Smooth muscle cell (in vitro differentiated cells): Measurements from ENCODE around the gene ACSF3. TPM values are rescaled to one million over a fixed set of nuclear protein-coding genes. Genes with fewer than 3 reads are reported as not detected.

Experiments
- DNase-seq: peaks from one replicate; lab custom pipeline; 2025; ENCODE audit not compliant: unreplicated experiment; lab: John Stamatoyannopoulos, UW
- H2AFZ ChIP-seq: fragments of 200-600 bp; sonication (generic); 2 replicates; pipeline ENCODE4 v1.6.0; 2016; ENCODE audit warnings: antibody characterized with exemption, low read depth, mild to moderate bottlenecking
- H3F3A ChIP-seq: fragments of 200-600 bp; sonication (generic); 2 replicates; pipeline ENCODE4 v1.6.0; 2017; ENCODE audit warnings: antibody characterized with exemption, low read depth
- H3K27ac ChIP-seq: fragments of 200-600 bp; sonication (generic); 2 replicates; pipeline ENCODE4 v1.5.1; 2016; ENCODE audit warnings: low read depth, mild to moderate bottlenecking
- H3K27me3 ChIP-seq: fragments of 200-600 bp; sonication (generic); 2 replicates; pipeline ENCODE4 v1.6.1; 2016; ENCODE audit warnings: low read depth, mild to moderate bottlenecking
- H3K36me3 ChIP-seq: fragments of 200-600 bp; sonication (generic); 2 replicates; pipeline ENCODE4 v1.5.1; 2016; ENCODE audit warnings: low read depth
- H3K4me1 ChIP-seq: fragments of 200-600 bp; sonication (generic); 2 replicates; pipeline ENCODE4 v1.5.1; 2016; ENCODE audit warnings: low read depth
- H3K4me2 ChIP-seq: fragments of 200-600 bp; sonication (generic); 2 replicates; pipeline ENCODE4 v1.6.0; 2016; ENCODE audit warnings: mild to moderate bottlenecking
- H3K4me3 ChIP-seq: fragments of 200-600 bp; sonication (generic); 2 replicates; pipeline ENCODE4 v1.5.1; 2016; ENCODE audit warnings: mild to moderate bottlenecking
- H3K79me2 ChIP-seq: fragments of 200-600 bp; sonication (generic); 2 replicates; pipeline ENCODE4 v1.6.0; 2016; ENCODE audit warnings: low read depth, mild to moderate bottlenecking
- H3K9ac ChIP-seq: fragments of 200-600 bp; sonication (generic); 2 replicates; pipeline ENCODE4 v1.6.0; 2016; ENCODE audit warnings: low read depth
- H3K9me3 ChIP-seq: fragments of 200-600 bp; sonication (generic); replicated peaks from 2 replicates; pipeline ENCODE4 v1.5.1; 2016; ENCODE audit warnings: low read depth
- H4K20me1 ChIP-seq: fragments of 200-600 bp; sonication (generic); 2 replicates; pipeline ENCODE4 v1.6.0; 2016; ENCODE audit warnings: low read depth
- CTCF ChIP-seq: fragments of 200-600 bp; sonication (generic); IDR thresholded peaks from 2 replicates; pipeline ENCODE4 v1.5.1; 2017; ENCODE audit warnings: borderline replicate concordance, mild to moderate bottlenecking, antibody characterized with exemption; ENCODE audit not compliant: insufficient read depth, poor library complexity, severe bottlenecking
- WGBS: methylation state at CpG from one replicate; pipeline ENCODE4 v1.1.7; 2016; ENCODE audit warnings: low lambda C conversion rate; 5-methylcytosine and 5-hydroxymethylcytosine counted together
- polyA plus RNA-seq: library from polyadenylated mRNA; unstranded; fragments of >200 nt; fragmentation: Nextera tagmentation; extraction: Ambion mirVana; gene quantifications from 2 replicates; pipeline ENCODE4 v1.2.1, GENCODE V29; 2016
- total RNA-seq: library from RNA; depleted of rRNA; stranded (reverse); fragments of >200 nt; gene quantifications from 2 replicates; pipeline ENCODE4 v1.2.3, GENCODE V29; 2014

Gene ACSF3
- total and polyA plus RNA-seq, 2 experiments from 2014 or later, result 13.6 to 15.1 TPM

GRCh38 chr16:89102041-89102471 lies 8.4 kb downstream of the ACSF3 start:
- 96% methylated on average over 14 of the region's 14 CpGs for WGBS
- H3K36me3 ChIP-seq, result no peaks in the 10 kb centered on the region
- H3K27ac ChIP-seq, result no peak overlapping the region

GRCh38 chr16:89102481-89103073 lies 8.9 kb downstream of the ACSF3 start:
- Histone ChIP-seq H3K79me2 (no peaks in the 10 kb centered on the region), H3K27me3 (no peaks in the 10 kb centered on the region), H3K36me3 (no peaks in the 10 kb centered on the region), H3K4me3 (no peak overlapping the region), H3K9ac (no peak overlapping the region), H3F3A (no peaks in the 10 kb centered on the region), H3K4me2 (no peak overlapping the region), H2AFZ (no peak overlapping the region), H3K27ac (no peak overlapping the region), H3K4me1 (no peaks in the 10 kb centered on the region), H3K9me3 (no peaks in the 10 kb centered on the region), H4K20me1 (peaks cover 29% of the 10 kb centered on the region)
- 94% methylated on average over 27 of the region's 27 CpGs for WGBS
- no peak for TF ChIP-seq CTCF
- no peak for DNase-seq

More at GRCh38 chr16:89102041-89102471, 8.4 kb downstream of the ACSF3 start:
- Histone ChIP-seq H3K9ac (no peak overlapping the region), H3K27me3 (no peaks in the 10 kb centered on the region), H3K9me3 (no peaks in the 10 kb centered on the region), H3K4me3 (no peak overlapping the region), H2AFZ (no peak overlapping the region), H3K4me1 (no peaks in the 10 kb centered on the region), H3K4me2 (no peak overlapping the region), H3F3A (no peaks in the 10 kb centered on the region), H3K79me2 (peaks cover 5% of the 10 kb centered on the region), H4K20me1 (peaks cover 34% of the 10 kb centered on the region)
- no peak for DNase-seq
- no peak for TF ChIP-seq CTCF

GRCh38 chr16:89103156-89103555 lies 9.5 kb downstream of the ACSF3 start:
- no peak overlapping the region for H3K4me3 ChIP-seq
- H3K9ac ChIP-seq, result no peak overlapping the region
- H3K27ac ChIP-seq, result no peak overlapping the region
- no peaks in the 10 kb centered on the region for H3K9me3 ChIP-seq
- H3K36me3 ChIP-seq, result no peaks in the 10 kb centered on the region
- no peak overlapping the region for H3K4me2 ChIP-seq
- no peak for TF ChIP-seq CTCF
- no peaks in the 10 kb centered on the region for H3K79me2 ChIP-seq
- H3K4me1 ChIP-seq, result no peaks in the 10 kb centered on the region
- H3F3A ChIP-seq, result no peaks in the 10 kb centered on the region
- no peaks in the 10 kb centered on the region for H3K27me3 ChIP-seq
- 99% methylated on average over 18 of the region's 22 CpGs for WGBS
- no peak for DNase-seq
- no peak overlapping the region for H2AFZ ChIP-seq
- H4K20me1 ChIP-seq, result peaks cover 24% of the 10 kb centered on the region

- no peak overlapping the region for H3K4me3 ChIP-seq
- no peaks in the 10 kb centered on the region for H3K27me3 ChIP-seq
- no peaks in the 10 kb centered on the region for H3K4me1 ChIP-seq
- no peak overlapping the region for H3K27ac ChIP-seq
- H3K4me2 ChIP-seq, result no peak overlapping the region
- H3F3A ChIP-seq, result no peaks in the 10 kb centered on the region
- H3K36me3 ChIP-seq, result no peaks in the 10 kb centered on the region
- TF ChIP-seq CTCF, result no peak
- H3K9ac ChIP-seq, result no peak overlapping the region
- no peak overlapping the region for H2AFZ ChIP-seq
- WGBS, result 93% methylated on average over 16 of the region's 16 CpGs
- no peaks in the 10 kb centered on the region for H3K79me2 ChIP-seq
- H3K9me3 ChIP-seq, result no peaks in the 10 kb centered on the region
- no peak for DNase-seq
- peaks cover 18% of the 10 kb centered on the region for H4K20me1 ChIP-seq
Measured at GRCh38 chr16:89103781-89104180, 10.1 kb downstream of the ACSF3 start.
